AG10803 (cell line): ENCODE results near the gene FAAH.

Experiments
- DNase-seq: peaks from one replicate; pipeline ENCODE4 v3.0.0; 2010; ENCODE audit warnings: low read depth
- H3K4me3 ChIP-seq: 2 replicates; pipeline ENCODE4 v1.5.1; 2011; ENCODE audit warnings: mild to moderate bottlenecking, low read length, control low read depth
- TF ChIP-seq, protein P1 (sequence below): conservative IDR thresholded peaks from 2 replicates; pipeline ENCODE4 v1.5.1; 2011; ENCODE audit warnings: mild to moderate bottlenecking, low read length, control low read depth, inconsistent platforms

Gene FAAH

DNA sequence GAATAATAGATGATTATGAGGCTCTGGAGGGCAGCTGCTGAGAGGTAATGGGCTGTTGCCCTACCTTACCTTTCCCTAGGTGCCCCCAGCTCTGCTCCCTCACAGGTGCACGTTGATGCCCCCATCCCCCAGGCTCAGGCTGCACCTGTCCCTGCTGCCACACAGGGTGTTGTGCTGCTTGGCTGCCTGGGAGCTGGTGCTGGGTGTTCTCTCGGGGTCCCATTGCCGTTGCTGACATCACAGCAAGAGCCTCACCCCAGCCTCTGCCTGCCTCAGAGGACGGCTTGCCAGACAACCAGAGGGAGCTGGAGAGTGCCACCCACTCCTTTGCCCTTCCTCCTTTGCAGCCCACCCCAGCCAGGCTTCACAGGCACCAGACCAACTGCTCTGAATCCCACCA is 64.1 kb downstream of the FAAH start:
- no peak for DNase-seq
- no peak overlapping the region for H3K4me3 ChIP-seq
- TF ChIP-seq, protein P1, sequence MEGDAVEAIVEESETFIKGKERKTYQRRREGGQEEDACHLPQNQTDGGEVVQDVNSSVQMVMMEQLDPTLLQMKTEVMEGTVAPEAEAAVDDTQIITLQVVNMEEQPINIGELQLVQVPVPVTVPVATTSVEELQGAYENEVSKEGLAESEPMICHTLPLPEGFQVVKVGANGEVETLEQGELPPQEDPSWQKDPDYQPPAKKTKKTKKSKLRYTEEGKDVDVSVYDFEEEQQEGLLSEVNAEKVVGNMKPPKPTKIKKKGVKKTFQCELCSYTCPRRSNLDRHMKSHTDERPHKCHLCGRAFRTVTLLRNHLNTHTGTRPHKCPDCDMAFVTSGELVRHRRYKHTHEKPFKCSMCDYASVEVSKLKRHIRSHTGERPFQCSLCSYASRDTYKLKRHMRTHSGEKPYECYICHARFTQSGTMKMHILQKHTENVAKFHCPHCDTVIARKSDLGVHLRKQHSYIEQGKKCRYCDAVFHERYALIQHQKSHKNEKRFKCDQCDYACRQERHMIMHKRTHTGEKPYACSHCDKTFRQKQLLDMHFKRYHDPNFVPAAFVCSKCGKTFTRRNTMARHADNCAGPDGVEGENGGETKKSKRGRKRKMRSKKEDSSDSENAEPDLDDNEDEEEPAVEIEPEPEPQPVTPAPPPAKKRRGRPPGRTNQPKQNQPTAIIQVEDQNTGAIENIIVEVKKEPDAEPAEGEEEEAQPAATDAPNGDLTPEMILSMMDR, result no peak

DNA sequence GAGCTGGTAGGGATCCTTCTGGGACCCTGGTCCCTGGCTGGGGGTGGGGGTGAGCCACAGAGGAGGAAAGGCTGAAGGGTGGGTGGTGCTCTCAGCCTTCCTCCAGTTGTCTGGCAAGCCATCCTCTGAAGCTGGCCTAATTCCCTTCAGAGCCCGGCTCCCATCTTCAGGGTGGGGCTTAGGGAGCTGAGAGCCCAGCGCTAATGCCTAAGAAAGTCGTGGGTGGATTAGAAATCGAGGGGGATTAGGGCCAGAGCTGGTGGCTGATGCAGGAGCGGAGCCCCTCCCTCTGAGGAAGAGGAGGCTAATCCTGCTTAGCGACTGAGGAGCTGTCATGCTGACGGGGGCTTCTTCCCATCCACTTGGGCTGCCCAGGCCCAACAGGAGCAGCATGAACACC is 64.7 kb downstream of the FAAH start:
- no peak for DNase-seq
- TF ChIP-seq, protein P1, result no peak
- no peak overlapping the region for H3K4me3 ChIP-seq

GRCh38 chr1:46459315-46459714 is 65.2 kb downstream of the FAAH start:
- TF ChIP-seq, protein P1, result no peak
- no peak overlapping the region for H3K4me3 ChIP-seq
- DNase-seq, result no peak

GRCh38 chr1:46461017-46461808 is 67.1 kb downstream of the FAAH start:
- no peak overlapping the region for H3K4me3 ChIP-seq
- no peak for DNase-seq
- TF ChIP-seq, protein P1, result no peak

- DNase-seq, result no peak
- TF ChIP-seq, protein P1, result no peak
Measured at GRCh38 chr1:46461809-46462448, 67.8 kb downstream of the FAAH start.

More at GRCh38 chr1:46461809-46462448, 67.8 kb downstream of the FAAH start:
- no peak overlapping the region for H3K4me3 ChIP-seq
